AG09319 (cell line): ENCODE measurements around the gene ARRDC5.

Experiments used
- DNase-seq: peaks from one replicate; pipeline ENCODE4 v3.0.0-alpha.2; 2010; ENCODE audit warnings: low read depth; ENCODE audit errors: extremely low read depth
- CTCF ChIP-seq: IDR thresholded peaks from 2 replicates; pipeline ENCODE4 v1.5.1; 2011; ENCODE audit warnings: low read depth, mild to moderate bottlenecking, inconsistent platforms, low read length, moderate library complexity

ARRDC5 gene

GRCh38 chr19:4914736-4915501, 12.2 kb upstream of the ARRDC5 start:
- peak; percentile 35 for DNase-seq
- no peak for TF ChIP-seq CTCF

GRCh38 chr19:4913996-4914735, 11.5 kb upstream of the ARRDC5 start:
- no peak for DNase-seq

GRCh38 chr19:4911786-4912672, 9.3 kb upstream of the ARRDC5 start:
- peak; percentile 100 for DNase-seq

More at GRCh38 chr19:4913996-4914735, 11.5 kb upstream of the ARRDC5 start:
- TF ChIP-seq CTCF = no peak

DNA sequence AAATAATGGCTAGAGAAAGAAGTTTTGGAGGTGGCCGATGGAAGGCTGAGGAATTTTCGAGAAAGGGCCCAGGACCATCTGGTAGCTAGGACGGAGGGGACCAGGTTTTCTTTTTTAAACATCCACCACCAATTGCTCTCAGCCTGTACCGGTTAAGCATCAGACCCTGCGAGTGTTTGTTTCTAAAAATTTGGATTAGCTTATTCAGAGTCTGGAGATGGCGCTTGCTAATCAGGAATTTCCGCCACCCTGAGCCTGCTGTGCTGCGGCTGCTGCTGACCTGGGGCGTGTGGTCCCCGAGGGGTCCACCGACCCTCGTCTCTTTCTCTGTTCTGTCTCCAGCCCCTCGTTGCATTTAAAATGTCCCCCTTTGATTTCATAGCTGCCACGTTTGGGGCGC, 8.6 kb upstream of the ARRDC5 start:
- TF ChIP-seq CTCF = no peak
- no peak for DNase-seq

More at GRCh38 chr19:4911786-4912672, 9.3 kb upstream of the ARRDC5 start:
- TF ChIP-seq CTCF = peak; percentile 59

GRCh38 chr19:4910594-4911281, 8.0 kb upstream of the ARRDC5 start:
- DNase-seq = no peak
- TF ChIP-seq CTCF = no peak

- peak; percentile 65 for DNase-seq
- TF ChIP-seq CTCF = no peak
Observed at GRCh38 chr19:4909897-4910593, 7.3 kb upstream of the ARRDC5 start.
